Fibroblast of skin of left quadriceps (primary cell): Measurements from ENCODE around the gene LIPC.

Experiments
- DNase-seq, 2 experiments: peaks; one replicate each; pipeline ENCODE4 v3.0.0-alpha.2; 2013; ENCODE audit warnings: low read depth in 2 of 2

The LIPC gene

DNA sequence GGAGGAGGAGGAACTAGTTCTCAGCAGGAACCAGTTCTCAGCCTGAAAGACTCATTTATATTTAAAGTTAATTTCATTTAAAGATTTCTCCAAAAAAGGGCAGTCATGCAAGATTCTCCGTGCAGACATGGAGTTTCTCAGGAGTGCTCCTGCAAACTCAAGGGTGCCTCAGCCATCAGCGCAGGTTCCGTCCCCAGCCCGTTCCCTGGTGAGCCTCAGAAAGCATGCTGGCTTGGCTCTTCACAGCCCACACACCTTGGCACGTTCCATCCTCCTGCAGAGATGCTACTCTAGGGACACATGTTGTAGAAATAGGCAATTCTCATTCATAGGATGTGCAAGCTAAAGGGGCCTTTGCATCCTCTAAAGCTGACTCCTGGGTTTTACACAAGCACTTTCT is 123.0 kb downstream of the LIPC start:
- no peak for DNase-seq

DNA sequence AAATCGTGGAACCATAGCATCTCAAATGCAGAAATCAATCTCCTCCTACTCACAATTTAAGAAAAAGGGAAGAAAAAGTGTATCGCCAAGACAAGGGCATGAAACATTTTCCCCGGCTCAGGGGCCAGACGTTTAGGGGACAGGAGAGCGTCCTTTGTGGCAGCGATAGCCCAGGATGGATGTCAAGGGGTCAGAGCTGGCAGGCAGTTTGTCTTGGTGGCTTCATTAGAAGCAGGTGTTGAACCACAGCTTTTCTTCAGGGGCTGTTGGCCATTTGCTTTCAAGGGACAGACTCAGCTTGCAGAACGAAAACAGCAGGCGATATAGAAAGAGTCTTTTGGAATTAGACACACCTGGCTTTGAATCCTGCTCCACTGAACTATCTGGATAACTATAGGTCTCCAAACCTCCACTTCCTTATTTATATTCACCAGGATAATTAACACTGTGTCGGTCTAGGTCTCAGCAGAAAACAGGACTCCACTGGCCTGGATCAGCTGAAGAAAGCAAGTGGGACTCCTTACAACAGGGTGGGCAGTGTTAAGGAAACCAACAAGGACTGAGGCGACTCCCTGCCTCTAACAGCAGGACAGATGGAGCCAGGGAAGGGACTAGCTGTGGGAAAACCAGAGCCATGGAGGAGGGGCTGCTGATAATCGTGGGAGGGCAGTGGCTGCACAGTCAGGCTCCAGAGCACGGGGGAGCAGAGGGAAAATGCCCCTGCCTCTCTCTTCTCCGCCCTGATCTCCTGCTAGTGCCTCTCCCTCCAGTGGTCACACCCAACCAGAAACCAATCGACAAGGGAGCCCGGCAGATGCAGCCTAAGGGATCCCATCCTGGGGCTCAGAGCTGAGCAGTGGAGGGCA is 123.6 kb downstream of the LIPC start:
- DNase-seq: no peak

GRCh38 chr15:58556028-58556361 is 124.2 kb downstream of the LIPC start:
- no peak for DNase-seq

DNA sequence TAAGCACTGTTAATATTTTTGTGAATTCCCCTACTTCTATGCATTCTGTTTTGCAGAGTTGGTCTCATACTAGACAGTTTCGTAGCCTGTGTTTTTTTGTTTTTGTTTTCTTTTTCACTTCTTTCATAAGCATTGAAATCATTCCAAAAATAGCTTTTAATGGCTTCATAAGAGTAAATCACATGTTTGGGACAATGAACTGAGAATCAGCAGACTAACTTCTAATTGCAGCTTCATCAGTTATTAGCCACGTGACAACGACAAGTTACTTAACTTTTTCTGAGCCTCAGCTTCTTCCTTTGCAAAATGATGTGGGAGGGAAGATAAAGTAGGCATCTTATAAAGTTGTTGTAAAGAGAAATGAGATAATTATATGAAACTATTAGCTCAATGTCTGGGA is 124.8 kb downstream of the LIPC start:
- no peak for DNase-seq

DNA sequence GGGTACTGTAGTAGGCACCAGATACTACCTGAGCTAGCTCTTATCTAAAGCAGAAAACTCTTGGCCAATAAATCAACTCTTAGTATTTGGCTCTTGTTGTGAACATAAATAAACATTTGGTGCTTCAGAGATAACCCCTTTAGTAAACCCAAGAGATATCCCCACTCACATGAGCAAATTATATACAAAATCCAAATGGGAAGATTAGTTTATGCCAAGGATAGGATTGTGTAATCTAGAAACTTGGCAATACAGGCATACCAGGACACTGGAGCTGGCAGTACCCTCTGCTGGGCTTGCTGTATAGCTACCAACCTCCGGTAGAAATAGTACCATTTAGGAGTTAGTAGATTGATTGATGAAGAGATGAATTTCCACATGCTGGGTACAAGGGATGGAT is 127.0 kb downstream of the LIPC start:
- no peak for DNase-seq

GRCh38 chr15:58559904-58560588 is 128.3 kb downstream of the LIPC start:
- no peak for DNase-seq

GRCh38 chr15:58561321-58561720 is 129.5 kb downstream of the LIPC start:
- no peak for DNase-seq

GRCh38 chr15:58562135-58562534 is 130.3 kb downstream of the LIPC start:
- DNase-seq: no peak

GRCh38 chr15:58564981-58565380 is 133.2 kb downstream of the LIPC start:
- DNase-seq: no peak

GRCh38 chr15:58565619-58566018 is 133.8 kb downstream of the LIPC start:
- DNase-seq: no peak

- no peak for DNase-seq
Measured at GRCh38 chr15:58566029-58566428, 134.2 kb downstream of the LIPC start.

- no peak for DNase-seq
Measured at GRCh38 chr15:58568157-58568571, 136.4 kb downstream of the LIPC start.

DNA sequence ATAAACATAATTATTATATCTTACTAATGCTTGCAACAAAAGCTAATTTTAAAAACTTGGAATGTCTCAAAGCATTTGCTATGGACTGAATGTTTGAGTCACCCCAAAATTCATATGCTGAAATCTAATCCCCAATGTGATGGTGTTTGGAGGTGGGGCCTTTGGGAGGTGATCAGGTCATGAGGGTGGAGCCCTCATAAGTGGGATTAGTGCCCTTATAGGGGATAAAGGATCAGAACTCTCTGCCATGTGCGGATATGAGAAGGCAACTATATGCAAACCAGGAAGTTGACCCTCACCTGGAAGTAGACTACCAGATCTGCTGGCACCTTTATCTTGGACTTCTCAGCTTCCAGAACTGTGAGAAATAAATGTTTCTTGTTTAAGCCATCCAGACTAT is 137.7 kb downstream of the LIPC start:
- no peak for DNase-seq

DNA sequence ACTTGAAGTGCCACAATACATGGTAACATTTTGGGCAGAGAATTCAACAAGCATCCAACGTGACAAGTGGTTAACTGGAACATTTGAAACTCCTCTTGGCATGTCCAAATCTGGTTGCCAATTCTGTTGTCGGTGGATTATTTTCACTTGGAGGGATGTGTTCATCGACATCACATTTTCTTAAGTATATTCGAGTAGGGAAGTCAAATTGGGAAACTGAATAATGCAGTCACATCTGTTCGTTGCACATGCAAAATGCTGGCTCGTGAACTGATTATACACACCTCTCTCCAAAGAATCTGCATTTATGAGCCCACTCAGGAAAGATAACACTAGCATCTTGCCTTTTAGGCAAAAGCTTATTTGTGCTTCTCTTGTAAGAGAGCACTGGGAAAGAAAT is 139.7 kb downstream of the LIPC start:
- no peak for DNase-seq

DNA sequence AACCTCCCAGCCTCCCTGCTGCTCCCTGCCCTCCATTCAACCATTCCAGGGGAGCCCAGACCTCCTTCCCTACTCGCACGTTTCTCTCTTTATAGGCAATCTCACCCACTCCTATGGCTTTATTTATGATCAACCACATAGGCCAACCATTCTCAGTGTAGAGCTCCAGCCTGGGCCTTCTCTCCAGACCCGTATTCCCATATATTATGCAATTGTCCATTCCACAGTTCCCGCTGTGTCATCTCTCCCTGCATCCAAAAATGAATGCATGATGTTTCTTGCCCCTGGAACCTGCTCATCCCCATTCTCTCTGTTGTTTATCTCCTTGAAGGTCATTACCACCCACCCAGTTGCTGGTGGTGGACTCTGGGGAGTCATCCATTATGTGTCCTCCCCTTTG is 140.7 kb downstream of the LIPC start:
- DNase-seq: no peak

DNA sequence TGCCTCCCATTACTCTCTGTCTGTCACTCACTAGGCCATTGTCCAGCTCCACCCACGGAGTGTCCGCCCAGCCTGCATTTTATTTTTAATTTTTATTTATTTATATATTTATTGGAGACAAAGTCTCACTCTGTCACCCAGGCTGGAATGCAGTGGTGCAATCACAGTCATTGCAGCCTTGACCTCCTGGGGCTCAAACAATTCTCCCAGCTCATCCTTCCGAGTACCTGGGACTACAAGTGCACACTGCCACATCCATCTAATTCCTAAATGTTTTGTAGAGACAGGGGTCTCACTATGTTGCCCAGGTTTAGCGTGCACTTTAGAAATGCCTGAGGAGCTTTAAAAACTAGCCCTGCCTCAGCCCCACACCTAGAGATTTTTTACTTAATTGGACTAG is 141.5 kb downstream of the LIPC start:
- no peak for DNase-seq

GRCh38 chr15:58574631-58575030 is 142.8 kb downstream of the LIPC start:
- no peak for DNase-seq

GRCh38 chr15:58575045-58575786 is 143.4 kb downstream of the LIPC start:
- DNase-seq: no peak

DNA sequence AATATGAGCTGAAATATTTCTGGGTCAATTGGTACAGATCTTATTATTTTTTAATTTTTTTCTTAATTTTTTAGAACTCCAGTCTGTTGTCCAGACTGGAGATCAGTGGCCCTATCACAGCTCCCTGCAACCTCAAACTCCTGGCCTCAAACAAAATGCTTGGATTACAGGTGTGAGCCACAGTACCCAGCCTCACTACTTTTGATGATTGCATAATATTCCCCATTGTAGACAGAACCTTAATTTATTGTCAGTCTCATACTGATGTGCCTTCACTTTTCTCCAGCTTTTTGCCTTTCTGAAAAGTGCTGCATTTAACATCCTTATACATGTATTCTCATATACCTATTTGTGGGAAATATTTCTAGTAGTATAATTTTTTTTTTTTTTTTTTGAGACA is 144.9 kb downstream of the LIPC start:
- no peak for DNase-seq

- no peak for DNase-seq
Measured at GRCh38 chr15:58582160-58582559, 150.4 kb downstream of the LIPC start.

DNA sequence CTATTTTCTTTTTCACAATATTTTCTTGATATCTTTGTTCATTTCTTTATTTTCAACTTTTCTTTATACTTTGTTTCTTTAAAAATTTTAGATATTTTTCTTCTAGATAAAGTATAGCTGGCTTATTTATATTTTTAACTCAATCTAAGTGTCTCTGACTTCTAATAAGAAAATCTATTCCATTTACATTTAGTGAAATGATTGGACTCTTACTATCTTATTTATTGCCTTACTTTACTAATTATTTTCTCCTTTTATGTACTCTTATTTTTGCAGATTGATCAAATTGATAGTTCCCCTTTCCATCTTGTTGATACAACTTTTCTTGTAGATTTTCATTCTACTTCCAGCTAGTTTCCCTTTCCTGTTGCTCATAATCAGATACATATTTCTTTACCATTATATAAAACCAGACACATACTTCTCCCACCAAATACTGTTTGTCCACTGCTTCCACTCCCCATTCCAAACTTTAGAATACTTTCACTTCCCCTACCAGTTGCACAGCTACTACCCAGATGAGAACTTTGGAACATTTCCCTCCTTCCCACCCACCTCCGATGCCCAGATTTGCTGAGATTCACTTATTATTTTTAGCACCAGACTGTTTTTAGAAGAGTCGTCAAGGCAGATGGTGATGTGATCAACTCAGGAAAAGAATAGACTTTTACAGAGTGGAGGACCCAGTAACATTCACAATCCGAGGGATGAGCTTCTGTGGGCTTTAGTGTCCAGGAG is 151.5 kb downstream of the LIPC start:
- no peak for DNase-seq
